ENCODE results near the gene GAGE12C.
"Not testable (repeated sequence)": the region's sequence is repeated elsewhere in the genome, so short reads cannot be mapped to it uniquely, and the experiment has no call there.

The GAGE12C gene, protein sequence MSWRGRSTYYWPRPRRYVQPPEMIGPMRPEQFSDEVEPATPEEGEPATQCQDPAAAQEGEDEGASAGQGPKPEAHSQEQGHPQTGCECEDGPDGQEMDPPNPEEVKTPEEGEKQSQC

DNA sequence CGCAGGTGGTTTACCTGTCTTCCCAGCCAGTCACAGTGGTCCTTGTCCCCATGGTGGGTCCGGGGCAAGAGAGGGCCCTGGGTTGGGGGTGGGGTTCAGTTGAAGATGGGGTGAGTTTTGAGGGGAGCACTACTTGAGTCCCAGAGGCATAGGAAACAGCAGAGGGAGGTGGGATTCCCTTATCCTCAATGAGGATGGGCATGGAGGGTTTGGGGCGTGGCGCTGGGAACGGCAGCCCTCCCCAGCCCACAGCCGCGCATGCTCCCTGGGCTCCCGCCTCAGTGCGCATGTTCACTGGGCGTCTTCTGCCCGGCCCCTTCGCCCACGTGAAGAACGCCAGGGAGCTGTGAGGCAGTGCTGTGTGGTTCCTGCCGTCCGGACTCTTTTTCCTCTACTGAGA is at the start of gene GAGE12C:
Gene GAGE12C (plus strand): TSS at position 301 of the 400 bp plus-strand sequence. CDS start 1,155 bp downstream, outside the sequence.
- not testable (repeated sequence) for DNase-seq (ENCODE audit: extremely low read depth in 1 of 2, low read depth in 1 of 2)

DNA sequence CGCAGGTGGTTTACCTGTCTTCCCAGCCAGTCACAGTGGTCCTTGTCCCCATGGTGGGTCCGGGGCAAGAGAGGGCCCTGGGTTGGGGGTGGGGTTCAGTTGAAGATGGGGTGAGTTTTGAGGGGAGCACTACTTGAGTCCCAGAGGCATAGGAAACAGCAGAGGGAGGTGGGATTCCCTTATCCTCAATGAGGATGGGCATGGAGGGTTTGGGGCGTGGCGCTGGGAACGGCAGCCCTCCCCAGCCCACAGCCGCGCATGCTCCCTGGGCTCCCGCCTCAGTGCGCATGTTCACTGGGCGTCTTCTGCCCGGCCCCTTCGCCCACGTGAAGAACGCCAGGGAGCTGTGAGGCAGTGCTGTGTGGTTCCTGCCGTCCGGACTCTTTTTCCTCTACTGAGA is 9.5 kb downstream of the GAGE12C start, which contains the start of gene GAGE12D:
Gene GAGE12D (plus strand): TSS at position 301 of the 400 bp plus-strand sequence. CDS start 1,155 bp downstream, outside the sequence.
- DNase-seq (ENCODE audit: extremely low read depth in 1 of 2, low read depth in 1 of 2) = not testable (repeated sequence)

DNA sequence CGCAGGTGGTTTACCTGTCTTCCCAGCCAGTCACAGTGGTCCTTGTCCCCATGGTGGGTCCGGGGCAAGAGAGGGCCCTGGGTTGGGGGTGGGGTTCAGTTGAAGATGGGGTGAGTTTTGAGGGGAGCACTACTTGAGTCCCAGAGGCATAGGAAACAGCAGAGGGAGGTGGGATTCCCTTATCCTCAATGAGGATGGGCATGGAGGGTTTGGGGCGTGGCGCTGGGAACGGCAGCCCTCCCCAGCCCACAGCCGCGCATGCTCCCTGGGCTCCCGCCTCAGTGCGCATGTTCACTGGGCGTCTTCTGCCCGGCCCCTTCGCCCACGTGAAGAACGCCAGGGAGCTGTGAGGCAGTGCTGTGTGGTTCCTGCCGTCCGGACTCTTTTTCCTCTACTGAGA is 19.0 kb downstream of the GAGE12C start, which contains the start of gene GAGE12E:
Gene GAGE12E (plus strand): TSS at position 301 of the 400 bp plus-strand sequence. CDS start 1,155 bp downstream, outside the sequence.
- not testable (repeated sequence) for DNase-seq (ENCODE audit: extremely low read depth in 1 of 2, low read depth in 1 of 2)

DNA sequence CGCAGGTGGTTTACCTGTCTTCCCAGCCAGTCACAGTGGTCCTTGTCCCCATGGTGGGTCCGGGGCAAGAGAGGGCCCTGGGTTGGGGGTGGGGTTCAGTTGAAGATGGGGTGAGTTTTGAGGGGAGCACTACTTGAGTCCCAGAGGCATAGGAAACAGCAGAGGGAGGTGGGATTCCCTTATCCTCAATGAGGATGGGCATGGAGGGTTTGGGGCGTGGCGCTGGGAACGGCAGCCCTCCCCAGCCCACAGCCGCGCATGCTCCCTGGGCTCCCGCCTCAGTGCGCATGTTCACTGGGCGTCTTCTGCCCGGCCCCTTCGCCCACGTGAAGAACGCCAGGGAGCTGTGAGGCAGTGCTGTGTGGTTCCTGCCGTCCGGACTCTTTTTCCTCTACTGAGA is 28.6 kb downstream of the GAGE12C start, which contains the start of gene GAGE12F:
Gene GAGE12F (plus strand): TSS at position 301 of the 400 bp plus-strand sequence. CDS start 1,155 bp downstream, outside the sequence.
- DNase-seq (ENCODE audit: extremely low read depth in 1 of 2, low read depth in 1 of 2) = not testable (repeated sequence)

DNA sequence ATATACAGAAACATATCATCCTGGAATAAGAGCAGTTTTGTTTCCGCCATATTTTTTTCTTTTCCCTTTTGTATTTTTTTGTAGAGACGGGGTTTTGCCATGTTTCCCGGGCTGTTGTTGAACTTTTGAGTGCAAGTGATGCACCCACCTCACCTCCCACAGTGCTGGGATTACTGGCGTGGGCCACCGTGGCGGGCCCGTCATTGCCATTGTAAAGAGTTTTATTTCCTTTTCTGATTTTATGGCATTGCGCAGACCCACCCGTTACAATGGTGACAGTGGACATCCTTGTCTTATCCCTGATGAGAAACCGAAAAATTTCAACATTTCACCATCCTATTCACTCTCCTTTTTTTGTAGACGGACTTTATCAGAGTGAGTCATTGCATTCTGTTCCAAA is 36.8 kb downstream of the GAGE12C start:
- not testable (repeated sequence) for DNase-seq (ENCODE audit: extremely low read depth in 1 of 2, low read depth in 1 of 2)

DNA sequence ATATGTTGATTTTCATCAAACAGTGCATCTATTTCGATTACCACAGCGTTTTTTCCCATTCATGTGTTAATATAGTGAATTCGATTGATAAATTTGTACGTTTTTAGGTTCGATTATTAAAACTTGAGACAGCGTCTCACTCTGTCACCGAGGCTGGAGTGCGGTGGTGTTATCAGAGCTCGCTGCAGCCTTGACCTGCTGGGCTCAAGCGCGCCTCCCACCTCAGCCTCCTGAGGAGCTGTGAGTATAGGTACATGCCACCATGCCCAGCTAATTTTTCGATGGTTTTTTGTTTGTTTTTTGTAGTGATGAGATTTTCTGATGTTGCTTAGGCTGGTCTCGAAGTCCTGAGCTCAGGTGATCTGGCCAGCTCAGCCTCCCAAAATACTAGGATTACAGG is 37.2 kb downstream of the GAGE12C start:
- not testable (repeated sequence) for DNase-seq (ENCODE audit: extremely low read depth in 1 of 2, low read depth in 1 of 2)

DNA sequence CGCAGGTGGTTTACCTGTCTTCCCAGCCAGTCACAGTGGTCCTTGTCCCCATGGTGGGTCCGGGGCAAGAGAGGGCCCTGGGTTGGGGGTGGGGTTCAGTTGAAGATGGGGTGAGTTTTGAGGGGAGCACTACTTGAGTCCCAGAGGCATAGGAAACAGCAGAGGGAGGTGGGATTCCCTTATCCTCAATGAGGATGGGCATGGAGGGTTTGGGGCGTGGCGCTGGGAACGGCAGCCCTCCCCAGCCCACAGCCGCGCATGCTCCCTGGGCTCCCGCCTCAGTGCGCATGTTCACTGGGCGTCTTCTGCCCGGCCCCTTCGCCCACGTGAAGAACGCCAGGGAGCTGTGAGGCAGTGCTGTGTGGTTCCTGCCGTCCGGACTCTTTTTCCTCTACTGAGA is 38.1 kb downstream of the GAGE12C start, which contains the start of gene GAGE12G:
Gene GAGE12G (plus strand): TSS at position 301 of the 400 bp plus-strand sequence. CDS start 1,155 bp downstream, outside the sequence.
- not testable (repeated sequence) for DNase-seq (ENCODE audit: extremely low read depth in 1 of 2, low read depth in 1 of 2)

DNA sequence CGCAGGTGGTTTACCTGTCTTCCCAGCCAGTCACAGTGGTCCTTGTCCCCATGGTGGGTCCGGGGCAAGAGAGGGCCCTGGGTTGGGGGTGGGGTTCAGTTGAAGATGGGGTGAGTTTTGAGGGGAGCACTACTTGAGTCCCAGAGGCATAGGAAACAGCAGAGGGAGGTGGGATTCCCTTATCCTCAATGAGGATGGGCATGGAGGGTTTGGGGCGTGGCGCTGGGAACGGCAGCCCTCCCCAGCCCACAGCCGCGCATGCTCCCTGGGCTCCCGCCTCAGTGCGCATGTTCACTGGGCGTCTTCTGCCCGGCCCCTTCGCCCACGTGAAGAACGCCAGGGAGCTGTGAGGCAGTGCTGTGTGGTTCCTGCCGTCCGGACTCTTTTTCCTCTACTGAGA is 47.7 kb downstream of the GAGE12C start, which contains the start of gene GAGE12H:
Gene GAGE12H (plus strand): TSS at position 301 of the 400 bp plus-strand sequence. CDS start 1,155 bp downstream, outside the sequence.
- not testable (repeated sequence) for DNase-seq (ENCODE audit: extremely low read depth in 1 of 2, low read depth in 1 of 2)
